Activated naive CD8-positive, alpha-beta T cell (primary cell): Measurements from ENCODE around the gene NUDT1.

Experiments used
- H3K27ac Mint-ChIP-seq: one replicate; pipeline ENCODE4 v1.8.0; 2021; ENCODE audit warnings: mixed read lengths
- H3K27me3 Mint-ChIP-seq: one replicate; pipeline ENCODE4 v1.8.0; 2021; ENCODE audit warnings: mixed read lengths
- H3K36me3 Mint-ChIP-seq: one replicate; pipeline ENCODE4 v1.8.0; 2021; ENCODE audit warnings: mixed read lengths
- H3K4me1 Mint-ChIP-seq: one replicate; pipeline ENCODE4 v1.8.0; 2021; ENCODE audit warnings: low read depth, mixed read lengths
- H3K4me3 Mint-ChIP-seq: one replicate; pipeline ENCODE4 v1.8.0; 2021; ENCODE audit warnings: mild to moderate bottlenecking, mixed read lengths
- H3K9me3 Mint-ChIP-seq: one replicate; pipeline ENCODE4 v1.8.0; 2021; ENCODE audit warnings: low read depth, mixed read lengths

The NUDT1 gene

DNA sequence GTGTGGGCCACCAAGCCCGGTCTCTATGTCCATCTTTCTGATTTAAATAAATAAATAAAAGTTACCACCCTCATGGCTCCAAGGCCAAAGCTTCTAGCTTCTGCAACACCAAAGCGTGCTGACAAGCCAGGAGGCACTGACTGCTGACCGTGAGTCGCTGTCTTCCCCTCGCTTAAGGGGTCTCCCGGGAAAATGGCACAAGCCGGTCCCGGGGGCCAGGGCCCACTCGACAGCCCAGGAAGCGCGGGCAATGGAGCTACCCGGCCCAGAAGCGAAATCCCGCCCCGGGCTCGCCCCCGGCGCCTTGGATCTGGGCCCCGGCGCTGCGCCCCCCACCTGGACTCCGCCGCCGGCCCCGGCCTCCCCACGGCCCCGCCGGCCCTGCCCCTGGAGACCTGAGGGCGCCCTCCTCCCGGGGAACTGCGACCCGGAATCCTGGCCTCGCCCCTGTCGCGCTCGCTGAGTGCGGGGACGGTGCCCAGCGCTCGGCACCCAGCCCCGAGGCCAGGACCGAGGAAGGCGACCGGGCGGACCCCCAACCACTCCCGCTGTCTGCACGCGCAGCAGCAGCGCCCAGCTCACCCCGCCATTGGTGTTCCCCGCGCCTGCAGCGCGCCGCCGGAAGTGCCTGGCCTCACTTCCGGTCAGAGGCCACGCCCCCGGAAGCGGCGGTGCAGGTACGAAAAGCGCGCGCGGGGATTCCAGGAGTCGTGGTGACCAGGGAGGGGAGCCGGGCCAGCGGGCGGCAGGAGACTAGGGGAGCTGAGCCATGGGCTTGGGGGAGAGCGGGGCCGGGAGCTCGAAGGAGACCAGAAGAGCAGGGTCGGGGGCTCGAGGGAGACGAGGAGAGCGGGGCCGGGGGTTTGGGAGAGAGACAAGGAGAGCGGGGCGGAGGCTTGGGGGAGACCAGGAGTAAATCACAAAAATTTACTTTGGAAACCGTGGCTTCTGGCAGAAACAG lies at the start of gene NUDT1, which contains the start of gene MRM2:
TSS of gene NUDT1 (plus strand) at position 647 of the 961 bp plus-strand sequence. CDS start 2,349 bp downstream, outside the sequence.
TSS of gene MRM2 (minus strand) at position 626 of the 961 bp plus-strand sequence. CDS start at position 590, 36 bp downstream.
- Mint-ChIP-seq H3K9me3 (no peaks in the 10 kb centered on the region), H3K36me3 (peaks cover 2% of the 10 kb centered on the region), H3K4me1 (peaks cover 20% of the 10 kb centered on the region), H3K27me3 (no peaks in the 10 kb centered on the region), H3K4me3 (peak within 1 kb of the TSS; percentile 92), H3K27ac (peak within 1 kb of the TSS; percentile 87)

DNA sequence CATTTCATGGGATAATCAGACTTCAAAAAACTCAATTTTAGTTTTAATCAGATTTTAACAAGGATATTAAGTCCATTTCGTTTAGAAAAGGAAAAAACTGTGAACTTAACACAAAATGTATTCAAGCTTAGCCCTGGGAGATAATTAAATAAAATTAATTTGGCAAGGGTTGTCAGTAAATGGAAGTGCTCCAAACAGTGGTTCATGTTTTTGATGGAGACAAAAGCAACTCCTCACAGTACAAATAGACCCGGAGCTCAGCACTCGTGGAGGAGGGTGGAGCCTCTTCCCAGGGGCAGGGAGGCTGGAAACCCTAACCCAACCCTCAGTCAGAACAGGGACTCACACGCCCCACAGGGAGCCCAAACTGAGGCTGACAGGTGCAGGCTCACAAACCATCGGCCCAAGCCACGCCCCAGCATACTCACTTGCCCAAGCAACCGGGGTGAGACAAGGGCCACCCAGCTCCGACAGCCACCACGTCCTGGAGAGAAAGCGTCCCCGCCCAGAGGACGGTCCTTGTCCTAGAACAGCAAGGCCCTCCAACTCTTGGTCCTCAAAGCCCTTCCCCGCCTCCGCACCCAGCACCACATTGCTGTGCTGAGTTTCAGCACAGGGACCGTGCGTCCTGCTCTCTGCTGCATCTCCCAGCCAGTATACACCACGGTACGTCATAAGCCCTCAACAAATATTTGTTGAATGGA lies 49.0 kb upstream of the NUDT1 start:
- Mint-ChIP-seq H3K27ac (no peak overlapping the region), H3K9me3 (no peaks in the 10 kb centered on the region), H3K36me3 (peaks cover 30% of the 10 kb centered on the region), H3K4me3 (no peak overlapping the region), H3K4me1 (peaks cover 6% of the 10 kb centered on the region), H3K27me3 (no peaks in the 10 kb centered on the region)

DNA sequence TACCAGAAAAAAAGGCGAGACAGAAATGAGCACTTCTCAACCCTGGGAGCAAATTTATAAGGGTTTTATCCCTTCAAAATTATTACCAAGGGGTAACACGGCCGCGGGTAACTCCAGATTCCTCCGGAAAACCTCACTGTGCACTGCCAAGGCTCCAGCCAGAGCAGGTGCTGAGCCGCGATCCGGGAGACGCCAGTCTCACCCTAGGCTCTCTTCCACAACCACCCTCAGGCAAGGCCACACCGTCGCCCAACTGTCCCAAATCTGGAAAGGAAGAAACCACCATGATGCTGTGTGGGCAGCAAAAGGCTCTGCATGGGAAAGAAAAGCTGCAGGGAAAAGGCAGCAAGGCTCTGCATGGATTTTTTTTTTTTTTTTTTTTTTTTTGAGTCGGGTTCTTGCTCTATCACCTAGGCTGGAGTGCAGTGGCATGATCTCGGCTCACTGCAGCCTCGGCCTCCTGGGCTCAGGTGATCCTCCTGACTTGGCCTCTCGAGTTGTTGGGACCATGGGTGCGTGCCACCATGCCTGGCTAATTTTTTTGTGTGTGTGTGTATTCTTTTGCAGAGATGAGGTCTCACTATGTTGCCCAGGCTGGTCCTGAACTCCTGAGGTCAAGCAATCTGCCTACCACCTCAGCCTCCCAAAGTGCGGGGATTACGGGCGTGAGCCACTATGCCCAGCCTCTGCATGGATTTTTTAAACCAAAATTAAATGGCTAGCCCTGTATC lies 48.3 kb upstream of the NUDT1 start:
- Mint-ChIP-seq H3K4me1 (peaks cover 6% of the 10 kb centered on the region), H3K9me3 (no peaks in the 10 kb centered on the region), H3K27me3 (no peaks in the 10 kb centered on the region), H3K4me3 (no peak overlapping the region), H3K36me3 (peaks cover 27% of the 10 kb centered on the region), H3K27ac (no peak overlapping the region)

DNA sequence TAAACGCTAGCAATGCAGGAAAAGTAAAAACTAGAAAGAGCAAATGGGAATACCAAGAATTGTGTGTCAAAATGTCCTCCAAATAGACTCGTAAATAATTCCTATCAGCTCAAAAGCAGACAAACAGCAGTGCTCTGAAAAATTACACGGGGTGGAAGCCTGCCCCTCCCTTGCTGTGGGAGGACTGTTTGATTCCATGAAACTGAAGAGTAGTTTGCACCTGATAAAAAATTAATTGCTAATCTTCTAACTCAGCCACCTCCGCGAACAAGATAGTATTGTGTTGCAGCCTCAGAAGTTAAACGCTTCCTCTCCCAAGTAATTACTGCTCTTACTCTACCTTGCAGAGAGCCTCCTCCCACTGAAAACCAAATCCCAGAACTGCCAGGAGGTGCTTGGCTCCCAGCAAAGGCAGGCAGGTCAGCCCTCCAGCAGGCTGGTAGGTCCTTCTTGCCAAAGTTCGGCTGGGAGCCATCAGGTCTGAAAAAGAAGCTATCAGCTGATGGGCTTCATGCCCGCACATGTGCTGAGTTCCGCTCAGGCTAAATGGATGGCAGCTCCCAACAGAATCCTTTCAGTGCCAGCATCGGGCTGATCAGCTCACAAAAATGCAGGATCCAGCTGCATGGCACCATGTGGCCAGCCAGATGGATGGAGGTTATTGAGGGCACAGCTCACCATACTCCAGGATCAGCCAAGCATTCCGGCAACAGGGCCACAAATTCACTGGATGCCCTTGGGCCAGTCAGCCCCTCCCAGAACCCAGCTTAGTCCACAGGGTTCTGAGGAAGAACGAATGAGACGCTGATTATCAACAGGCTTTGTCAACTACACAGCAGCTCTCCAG lies 46.4 kb upstream of the NUDT1 start:
- Mint-ChIP-seq H3K27me3 (no peaks in the 10 kb centered on the region), H3K36me3 (peaks cover 20% of the 10 kb centered on the region), H3K4me3 (no peak overlapping the region), H3K4me1 (peaks cover 6% of the 10 kb centered on the region), H3K9me3 (no peaks in the 10 kb centered on the region), H3K27ac (no peak overlapping the region)

DNA sequence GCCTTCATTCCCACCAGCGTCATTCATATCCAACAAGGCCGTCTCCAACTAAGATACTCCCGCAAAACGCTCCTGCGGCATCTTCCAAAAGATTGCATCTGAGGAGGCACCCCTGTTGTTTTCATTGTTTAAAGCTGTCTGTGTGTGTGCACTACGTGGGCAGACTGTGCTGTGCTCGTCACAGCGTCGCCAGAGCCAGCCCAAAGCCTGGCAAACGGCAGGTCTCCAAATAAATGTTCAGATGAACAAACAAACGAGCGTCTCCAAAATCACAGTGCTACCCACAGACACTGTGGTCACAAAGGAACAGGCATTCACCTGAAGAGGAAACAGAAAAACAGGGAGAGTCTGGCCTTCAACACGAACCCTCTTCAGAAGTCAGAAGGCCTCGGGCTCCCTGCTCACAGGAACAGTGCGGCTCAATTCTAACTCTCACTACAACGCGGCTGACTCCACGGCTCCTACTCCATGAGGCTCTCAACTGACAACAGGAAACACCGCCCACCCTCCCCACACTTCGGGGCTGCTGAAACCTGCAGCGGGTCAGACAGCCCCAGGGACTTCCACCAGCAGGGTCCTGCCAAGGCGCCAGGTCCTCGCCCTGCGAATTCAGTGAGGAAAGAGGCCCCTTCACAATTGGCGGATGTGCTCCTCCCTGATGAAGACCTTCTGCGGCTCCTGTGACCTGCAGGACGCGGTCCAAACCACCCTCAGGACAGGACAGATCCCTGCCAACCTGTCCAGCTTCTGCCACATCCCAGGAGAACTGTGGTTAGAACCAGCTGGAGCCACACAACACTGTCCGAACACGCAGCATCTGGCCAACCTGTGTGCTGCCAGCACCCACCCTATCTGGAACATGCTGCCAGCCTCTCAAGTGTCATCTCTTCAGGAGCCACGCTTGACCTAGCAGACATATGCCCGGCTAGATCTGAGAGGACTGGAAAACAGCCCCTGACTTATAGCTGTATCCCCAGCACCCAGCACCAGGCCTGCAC lies 45.3 kb upstream of the NUDT1 start:
- no peaks in the 10 kb centered on the region for H3K9me3 Mint-ChIP-seq
- peaks cover 20% of the 10 kb centered on the region for H3K36me3 Mint-ChIP-seq
- H3K27me3 Mint-ChIP-seq = no peaks in the 10 kb centered on the region
- no peak overlapping the region for H3K4me3 Mint-ChIP-seq
- H3K4me1 Mint-ChIP-seq = peaks cover 6% of the 10 kb centered on the region
- H3K27ac Mint-ChIP-seq = no peak overlapping the region

DNA sequence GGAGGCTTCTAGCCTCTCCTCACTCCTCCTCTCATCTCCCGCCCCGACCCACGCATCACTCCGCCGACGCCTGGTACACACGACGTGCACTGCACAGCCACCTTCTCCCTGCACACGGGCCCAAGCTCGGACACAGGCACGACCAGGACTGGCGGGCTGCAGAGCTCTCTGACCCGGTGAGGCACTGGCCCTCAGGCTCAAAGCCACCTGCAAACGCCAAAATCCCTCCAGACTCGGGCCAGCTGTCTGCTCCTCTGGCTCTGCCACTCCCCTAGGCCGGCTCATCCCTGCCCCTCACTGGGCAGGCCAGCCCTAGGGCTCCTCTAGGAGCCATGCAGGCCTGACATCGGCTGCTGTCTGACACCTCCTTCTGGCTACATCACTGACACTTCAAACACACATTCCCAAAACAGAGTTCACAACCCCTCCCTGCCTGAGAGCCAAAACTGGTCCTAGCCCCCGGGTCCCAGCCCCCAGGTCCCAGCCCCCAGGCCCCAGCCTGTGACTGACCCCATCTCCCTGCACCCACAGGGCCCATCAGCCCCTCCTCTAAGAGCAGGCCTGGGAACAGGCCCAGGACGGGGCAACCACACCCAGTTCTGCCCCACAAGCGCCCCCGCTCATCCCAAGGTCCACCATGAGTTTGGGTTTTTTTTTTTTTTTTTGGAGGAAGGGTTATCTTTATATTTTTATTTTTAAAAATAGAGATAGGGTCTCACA lies 44.4 kb upstream of the NUDT1 start:
- H3K36me3 Mint-ChIP-seq = peaks cover 16% of the 10 kb centered on the region
- H3K4me3 Mint-ChIP-seq = no peak overlapping the region
- H3K27me3 Mint-ChIP-seq = no peaks in the 10 kb centered on the region
- H3K27ac Mint-ChIP-seq = no peak overlapping the region
- H3K9me3 Mint-ChIP-seq = no peaks in the 10 kb centered on the region
- peaks cover 6% of the 10 kb centered on the region for H3K4me1 Mint-ChIP-seq

DNA sequence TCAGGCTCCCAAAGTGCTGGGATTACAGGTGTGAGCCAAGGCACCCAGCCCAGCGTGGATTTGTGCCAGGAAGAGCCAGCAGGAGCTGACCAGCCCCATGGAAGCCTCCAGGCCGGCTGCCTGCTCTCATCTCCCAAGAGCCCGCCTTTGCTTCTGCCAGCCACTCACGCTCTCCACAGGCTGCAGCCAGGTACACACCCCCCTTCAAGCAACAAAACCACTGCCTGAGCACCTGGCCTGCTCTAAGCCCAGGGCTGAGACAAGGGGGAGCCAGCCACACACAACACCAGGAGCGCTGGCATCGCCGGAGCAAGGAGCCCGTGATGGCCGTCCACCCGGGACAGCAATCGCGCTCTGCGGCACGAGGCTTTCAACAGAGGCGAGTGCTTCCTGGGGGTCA lies 43.8 kb upstream of the NUDT1 start:
- Mint-ChIP-seq H3K27ac (no peak overlapping the region), H3K4me1 (peaks cover 6% of the 10 kb centered on the region)

DNA sequence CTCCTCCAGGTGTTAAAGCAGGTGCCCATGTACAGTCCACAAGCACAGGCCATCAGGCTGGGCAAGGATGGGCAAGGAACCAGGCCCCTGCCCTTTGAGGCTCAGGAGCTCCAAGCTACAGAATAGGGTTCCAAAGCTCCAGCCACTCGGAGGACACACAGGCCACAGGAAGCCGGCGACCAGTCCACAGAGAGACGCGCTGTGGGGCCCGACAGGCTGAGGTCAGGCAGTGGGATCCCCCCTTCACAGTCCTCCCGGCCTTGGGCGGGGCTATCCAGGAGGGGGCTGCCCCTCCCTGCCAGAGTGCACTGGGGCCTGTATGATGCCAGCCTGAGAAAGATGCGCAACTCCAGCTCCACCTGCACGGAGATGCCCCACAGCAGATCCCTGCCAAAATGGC lies 43.3 kb upstream of the NUDT1 start:
- Mint-ChIP-seq H3K27me3 (no peaks in the 10 kb centered on the region), H3K4me1 (peaks cover 6% of the 10 kb centered on the region), H3K9me3 (no peaks in the 10 kb centered on the region), H3K4me3 (no peak overlapping the region), H3K27ac (no peak overlapping the region), H3K36me3 (peaks cover 16% of the 10 kb centered on the region)

More for the DNA sequence above, 43.8 kb upstream of the NUDT1 start:
- no peak overlapping the region for H3K4me3 Mint-ChIP-seq
- no peaks in the 10 kb centered on the region for H3K9me3 Mint-ChIP-seq
- no peaks in the 10 kb centered on the region for H3K27me3 Mint-ChIP-seq
- peaks cover 16% of the 10 kb centered on the region for H3K36me3 Mint-ChIP-seq

DNA sequence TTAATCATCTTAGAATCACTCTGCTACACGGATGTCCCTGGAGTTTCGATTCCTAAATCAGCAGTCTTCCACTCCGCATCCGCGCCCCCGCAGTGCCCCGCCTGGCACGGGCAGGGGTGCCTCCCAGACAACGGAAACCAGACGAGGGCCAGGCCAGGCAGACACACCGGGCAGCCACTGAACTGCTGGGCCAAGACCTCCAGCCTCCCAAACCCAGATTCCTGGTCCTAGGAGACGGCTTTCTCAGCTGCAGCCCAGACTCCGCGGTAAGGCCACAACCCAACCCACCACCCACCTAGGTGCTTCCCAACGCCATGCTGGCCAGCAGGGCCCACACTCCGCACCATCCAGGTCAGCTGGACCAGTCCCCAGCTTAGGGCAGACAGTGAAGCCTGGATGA lies 42.5 kb upstream of the NUDT1 start:
- Mint-ChIP-seq H3K36me3 (peaks cover 16% of the 10 kb centered on the region), H3K27me3 (no peaks in the 10 kb centered on the region), H3K27ac (no peak overlapping the region), H3K4me1 (peaks cover 6% of the 10 kb centered on the region), H3K4me3 (no peak overlapping the region), H3K9me3 (no peaks in the 10 kb centered on the region)

DNA sequence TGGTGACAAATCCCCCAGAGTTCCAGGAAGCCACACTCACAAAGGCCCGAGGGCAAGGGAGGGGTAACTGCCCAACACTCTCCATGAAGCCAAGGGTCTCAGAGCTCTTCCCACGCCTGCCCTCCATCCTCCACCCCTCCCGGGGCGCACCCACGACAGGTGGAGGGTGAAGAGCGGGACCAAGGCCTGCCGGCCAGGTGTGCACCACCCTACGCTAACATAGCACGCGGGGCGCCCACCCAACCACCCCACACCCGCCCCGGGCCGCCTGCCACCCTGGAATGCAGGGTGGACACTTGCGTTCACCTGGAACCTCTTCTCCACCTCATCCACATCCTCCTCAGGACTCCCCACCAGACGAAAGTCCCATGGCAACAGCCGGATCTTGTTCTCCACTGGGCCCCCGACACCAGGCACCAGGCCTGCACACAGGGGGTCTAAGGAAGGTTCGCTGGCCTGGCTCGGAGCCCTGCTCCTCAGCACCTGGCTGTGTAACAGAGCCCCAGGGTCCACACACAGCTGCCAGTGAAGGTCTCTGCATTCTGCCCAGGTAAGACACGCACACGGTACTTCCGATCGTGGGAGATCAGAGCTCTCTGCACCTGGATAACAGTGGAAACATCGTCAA lies 42.0 kb upstream of the NUDT1 start:
- Mint-ChIP-seq H3K4me3 (no peak overlapping the region), H3K27ac (no peak overlapping the region), H3K36me3 (peaks cover 15% of the 10 kb centered on the region)

DNA sequence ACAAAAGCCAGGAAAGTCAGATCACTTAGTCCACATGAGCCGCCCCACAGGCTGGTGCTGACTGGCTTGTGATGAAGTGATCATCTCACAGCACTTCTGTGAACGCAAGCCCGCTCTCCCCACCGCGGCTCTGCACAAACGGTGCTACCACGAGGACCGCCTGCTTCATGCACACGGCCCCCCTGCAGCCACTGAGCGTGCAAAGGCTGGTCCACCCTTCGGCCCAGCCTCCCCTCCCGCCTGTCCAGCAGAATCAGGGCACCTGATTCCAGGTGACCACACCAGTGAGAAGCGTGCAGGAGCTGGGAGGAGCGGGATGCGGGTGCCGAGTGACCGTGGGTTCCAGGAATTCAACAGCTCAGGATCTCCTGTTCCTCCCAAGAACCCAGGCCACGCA lies 41.4 kb upstream of the NUDT1 start:
- Mint-ChIP-seq H3K4me3 (no peak overlapping the region), H3K27ac (no peak overlapping the region), H3K4me1 (peaks cover 6% of the 10 kb centered on the region), H3K9me3 (no peaks in the 10 kb centered on the region), H3K36me3 (peaks cover 10% of the 10 kb centered on the region), H3K27me3 (no peaks in the 10 kb centered on the region)

More for the DNA sequence above, 42.0 kb upstream of the NUDT1 start:
- peaks cover 6% of the 10 kb centered on the region for H3K4me1 Mint-ChIP-seq
- no peaks in the 10 kb centered on the region for H3K9me3 Mint-ChIP-seq
- H3K27me3 Mint-ChIP-seq = no peaks in the 10 kb centered on the region

DNA sequence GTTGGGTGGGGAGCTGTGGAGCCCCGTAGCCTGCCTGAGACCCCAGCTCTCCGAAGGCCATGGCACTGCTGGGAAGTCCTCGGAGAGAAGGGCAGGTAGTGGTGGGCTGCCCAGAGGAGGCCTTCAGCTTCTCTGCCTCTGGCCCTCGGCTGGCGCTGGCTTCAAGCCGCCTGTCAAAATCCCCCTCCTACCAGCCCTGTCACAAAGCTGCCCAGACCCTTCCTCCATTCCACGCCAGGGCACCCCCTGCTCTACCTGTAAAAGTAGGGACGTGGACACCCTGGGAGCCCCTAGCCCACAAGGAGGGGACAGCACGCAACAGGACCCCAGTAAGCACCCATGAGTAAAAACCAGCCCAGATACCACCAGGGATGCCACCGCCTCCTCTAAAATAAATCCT lies 40.9 kb upstream of the NUDT1 start:
- Mint-ChIP-seq H3K4me3 (no peak overlapping the region), H3K27me3 (no peaks in the 10 kb centered on the region), H3K27ac (no peak overlapping the region), H3K36me3 (peaks cover 7% of the 10 kb centered on the region), H3K4me1 (peaks cover 6% of the 10 kb centered on the region), H3K9me3 (no peaks in the 10 kb centered on the region)
